Nephron (organoid): ENCODE results near the gene MGAT3.
A peak's percentile ranks its signal among the peaks of the same experiment; 100 is the strongest.

Source experiments
- H3K27ac Mint-ChIP-seq, 3 experiments: 2 replicates each; pipeline ENCODE4 v1.8.0; 2020; ENCODE audit warnings: mixed read lengths in 3 of 3, mild to moderate bottlenecking in 2 of 3, moderate library complexity in 1 of 3
- H3K27me3 Mint-ChIP-seq: 2 replicates; pipeline ENCODE4 v1.8.0; 2021; ENCODE audit warnings: low read depth, mild to moderate bottlenecking, moderate library complexity, mixed read lengths
- H3K36me3 Mint-ChIP-seq: 2 replicates; pipeline ENCODE4 v1.8.0; 2020; ENCODE audit warnings: low read depth, mixed read lengths
- H3K4me1 Mint-ChIP-seq: 2 replicates; pipeline ENCODE4 v1.8.0; 2020; ENCODE audit warnings: mixed read lengths
- H3K4me3 Mint-ChIP-seq, 3 experiments: 2 replicates each; pipeline ENCODE4 v1.8.0; 2020; ENCODE audit warnings: mild to moderate bottlenecking in 3 of 3, mixed read lengths in 3 of 3, moderate library complexity in 2 of 3
- H3K9me3 Mint-ChIP-seq: 2 replicates; pipeline ENCODE4 v1.8.0; 2020; ENCODE audit warnings: mixed read lengths
- CTCF ChIP-seq, 3 experiments: fragments of 200-600 bp; sonication (generic); IDR thresholded peaks; one replicate each; pipeline ENCODE4 v1.5.0; 2021; ENCODE audit warnings: antibody characterized with exemption in 3 of 3; ENCODE audit not compliant: unreplicated experiment in 3 of 3

The MGAT3 gene

GRCh38 chr22:39528681-39529486, 72.1 kb downstream of the MGAT3 start:
- peaks cover 72% of the 10 kb centered on the region for H3K4me1 Mint-ChIP-seq
- H3K4me3 Mint-ChIP-seq, result peak overlapping the region; percentile 48 to 54 (median 54)
- peaks cover 32% of the 10 kb centered on the region for H3K36me3 Mint-ChIP-seq
- H3K9me3 Mint-ChIP-seq, result no peaks in the 10 kb centered on the region
- H3K27ac Mint-ChIP-seq, result peak overlapping the region in 2 of 3 experiments; percentile 68 to 75
- H3K27me3 Mint-ChIP-seq, result no peaks in the 10 kb centered on the region
- peak; percentile 89 to 97 (median 91) for TF ChIP-seq CTCF (IDR thresholded peaks at IDR 0.05; ENCODE audit: unreplicated experiment in 3 of 3)

- Mint-ChIP-seq H3K4me3 (peak overlapping the region; percentile 54 to 95 (median 80)), H3K27me3 (no peaks in the 10 kb centered on the region), H3K9me3 (no peaks in the 10 kb centered on the region), H3K4me1 (peaks cover 68% of the 10 kb centered on the region), H3K27ac (peak overlapping the region in 2 of 3 experiments; percentile 8 to 74), H3K36me3 (peaks cover 27% of the 10 kb centered on the region)
- peak in 2 of 3 experiments; percentile 30 to 42 for TF ChIP-seq CTCF (IDR thresholded peaks at IDR 0.05; ENCODE audit: unreplicated experiment in 3 of 3)
Observed at GRCh38 chr22:39529487-39529851, 72.7 kb downstream of the MGAT3 start.

GRCh38 chr22:39530116-39530515, 73.3 kb downstream of the MGAT3 start:
- TF ChIP-seq CTCF (IDR thresholded peaks at IDR 0.05; ENCODE audit: unreplicated experiment in 3 of 3), result no peak
- Mint-ChIP-seq H3K4me3 (peak overlapping the region; percentile 54 to 95 (median 80)), H3K4me1 (peaks cover 62% of the 10 kb centered on the region), H3K27ac (peak overlapping the region in 2 of 3 experiments; percentile 8 to 21), H3K9me3 (no peaks in the 10 kb centered on the region), H3K36me3 (peaks cover 20% of the 10 kb centered on the region), H3K27me3 (no peaks in the 10 kb centered on the region)

- Mint-ChIP-seq H3K4me1 (peaks cover 55% of the 10 kb centered on the region), H3K27ac (peak overlapping the region; percentile 38 to 69 (median 69)), H3K9me3 (no peaks in the 10 kb centered on the region), H3K4me3 (peak overlapping the region; percentile 91 to 95 (median 95)), H3K27me3 (no peaks in the 10 kb centered on the region), H3K36me3 (peaks cover 14% of the 10 kb centered on the region)
- TF ChIP-seq CTCF (IDR thresholded peaks at IDR 0.05; ENCODE audit: unreplicated experiment in 3 of 3), result peak; percentile 17 to 25 (median 24)
Observed at GRCh38 chr22:39530692-39531331, 74.0 kb downstream of the MGAT3 start.

GRCh38 chr22:39532215-39533073, 75.6 kb downstream of the MGAT3 start, which contains the start of gene RPS19BP1:
Gene RPS19BP1 (minus strand): TSS chr22:39532748. CDS start chr22:39532738, 10 bp downstream.
- peak within 1 kb of the TSS; percentile 91 to 95 (median 95) for H3K4me3 Mint-ChIP-seq
- TF ChIP-seq CTCF (IDR thresholded peaks at IDR 0.05; ENCODE audit: unreplicated experiment in 3 of 3), result no peak
- H3K27me3 Mint-ChIP-seq, result no peaks in the 10 kb centered on the region
- H3K27ac Mint-ChIP-seq, result peak within 1 kb of the TSS; percentile 69 to 98 (median 82)
- peaks cover 50% of the 10 kb centered on the region for H3K4me1 Mint-ChIP-seq
- H3K36me3 Mint-ChIP-seq, result peaks cover 14% of the 10 kb centered on the region
- no peaks in the 10 kb centered on the region for H3K9me3 Mint-ChIP-seq
